Breast epithelium (tissue), 3 donors: ENCODE measurements around the gene NR4A3.

Experiments
- POLR2A ChIP-seq: fragments of 450-650 bp; IDR thresholded peaks from one replicate; pipeline ENCODE4 v1.6.1; 2016; ENCODE audit warnings: antibody characterized with exemption, mild to moderate bottlenecking, moderate library complexity
- POLR2AphosphoS5 ChIP-seq, 3 donors: sonication (generic); formaldehyde crosslinking; IDR thresholded peaks; one replicate each; pipeline ENCODE4 v1.6.1; 2017; ENCODE audit warnings: antibody characterized with exemption in 3 of 3
- TF ChIP-seq, protein P1 (sequence below), 3 donors: fragments of 450-650 bp; IDR thresholded peaks; one replicate each; pipeline ENCODE4 v1.5.1; 2016 to 2017; ENCODE audit warnings: antibody characterized with exemption in 3 of 3, mild to moderate bottlenecking in 3 of 3, moderate library complexity in 3 of 3

DNA sequence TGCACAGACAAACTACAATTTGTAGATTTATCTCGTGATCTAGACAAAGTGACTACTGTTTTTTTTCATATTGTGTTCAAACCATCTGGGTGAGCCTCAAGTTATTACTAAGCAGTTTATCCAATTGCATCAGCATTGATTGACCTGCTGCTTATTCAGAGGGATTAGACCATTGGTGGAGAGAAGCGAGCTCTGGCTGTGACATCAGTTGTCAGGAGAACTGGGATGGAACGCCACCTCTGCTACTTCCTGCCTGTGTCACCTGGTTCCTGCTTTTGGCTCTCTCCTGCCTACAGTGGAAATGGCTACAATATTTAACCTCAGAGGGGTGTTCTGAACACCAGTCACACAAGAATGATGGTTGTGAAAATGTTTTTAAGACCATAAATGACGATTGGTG lies 12.1 kb downstream of the NR4A3 start:
- TF ChIP-seq, protein P1, sequence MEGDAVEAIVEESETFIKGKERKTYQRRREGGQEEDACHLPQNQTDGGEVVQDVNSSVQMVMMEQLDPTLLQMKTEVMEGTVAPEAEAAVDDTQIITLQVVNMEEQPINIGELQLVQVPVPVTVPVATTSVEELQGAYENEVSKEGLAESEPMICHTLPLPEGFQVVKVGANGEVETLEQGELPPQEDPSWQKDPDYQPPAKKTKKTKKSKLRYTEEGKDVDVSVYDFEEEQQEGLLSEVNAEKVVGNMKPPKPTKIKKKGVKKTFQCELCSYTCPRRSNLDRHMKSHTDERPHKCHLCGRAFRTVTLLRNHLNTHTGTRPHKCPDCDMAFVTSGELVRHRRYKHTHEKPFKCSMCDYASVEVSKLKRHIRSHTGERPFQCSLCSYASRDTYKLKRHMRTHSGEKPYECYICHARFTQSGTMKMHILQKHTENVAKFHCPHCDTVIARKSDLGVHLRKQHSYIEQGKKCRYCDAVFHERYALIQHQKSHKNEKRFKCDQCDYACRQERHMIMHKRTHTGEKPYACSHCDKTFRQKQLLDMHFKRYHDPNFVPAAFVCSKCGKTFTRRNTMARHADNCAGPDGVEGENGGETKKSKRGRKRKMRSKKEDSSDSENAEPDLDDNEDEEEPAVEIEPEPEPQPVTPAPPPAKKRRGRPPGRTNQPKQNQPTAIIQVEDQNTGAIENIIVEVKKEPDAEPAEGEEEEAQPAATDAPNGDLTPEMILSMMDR (IDR thresholded peaks at IDR 0.05): no peak
- TF ChIP-seq POLR2AphosphoS5 (IDR thresholded peaks at IDR 0.05) (no peak), POLR2A (no peak)
